ENCODE data around the gene STIMATE.

STIMATE gene

DNA sequence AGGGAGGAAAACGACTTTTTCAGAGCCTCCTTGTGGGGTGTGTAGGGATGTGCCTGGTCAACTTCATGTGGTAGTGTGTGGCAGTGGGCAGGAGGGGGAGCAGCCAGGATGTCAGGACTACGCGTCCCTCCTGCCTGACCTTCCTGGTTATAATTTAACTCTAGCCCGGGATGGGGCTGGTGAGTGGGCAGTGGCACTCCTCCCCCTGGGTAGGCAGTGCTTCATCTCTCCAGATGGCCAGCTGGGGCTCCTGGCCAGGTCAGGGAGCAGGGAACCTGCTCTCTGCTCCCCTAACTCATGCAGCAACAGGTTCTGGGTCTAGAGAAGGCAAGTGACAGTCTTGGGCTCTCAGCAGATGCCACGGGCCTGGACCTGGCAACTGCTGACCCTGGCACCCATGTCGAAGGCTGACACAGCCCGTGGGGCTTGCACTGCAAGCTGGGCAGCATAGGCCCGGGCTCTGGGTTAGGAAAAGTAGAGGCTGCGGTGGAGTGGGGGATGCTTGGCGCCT, 69.4 kb downstream of the STIMATE start:
- Histone ChIP-seq H3K4me1 (ENCODE audit: control insufficient read depth, low read length) (no peaks in the 10 kb centered on the region), H3F3A (ENCODE audit: control insufficient read depth, insufficient read depth) (no peaks in the 10 kb centered on the region), H3K4me3 (ENCODE audit: low read length) (no peak overlapping the region), H3K9me2 (replicated peaks; ENCODE audit: control insufficient read depth, low read length) (no peaks in the 10 kb centered on the region), H3K4me2 (ENCODE audit: low read length) (no peak overlapping the region), H3K36me3 (ENCODE audit: control insufficient read depth, low read length) (no peaks in the 10 kb centered on the region), H4K20me1 (ENCODE audit: control insufficient read depth, insufficient read depth, low read depth, low read length) (no peaks in the 10 kb centered on the region), H3K27ac (ENCODE audit: low read depth, low read length) (no peak overlapping the region), H3K9me3 (ENCODE audit: control insufficient read depth, insufficient read depth, low read length) (no peaks in the 10 kb centered on the region), H3K79me2 (ENCODE audit: control insufficient read depth, low read length) (no peaks in the 10 kb centered on the region), H3K27me3 (ENCODE audit: control insufficient read depth, low read length) (no peaks in the 10 kb centered on the region)
- TF ChIP-seq, protein P1, sequence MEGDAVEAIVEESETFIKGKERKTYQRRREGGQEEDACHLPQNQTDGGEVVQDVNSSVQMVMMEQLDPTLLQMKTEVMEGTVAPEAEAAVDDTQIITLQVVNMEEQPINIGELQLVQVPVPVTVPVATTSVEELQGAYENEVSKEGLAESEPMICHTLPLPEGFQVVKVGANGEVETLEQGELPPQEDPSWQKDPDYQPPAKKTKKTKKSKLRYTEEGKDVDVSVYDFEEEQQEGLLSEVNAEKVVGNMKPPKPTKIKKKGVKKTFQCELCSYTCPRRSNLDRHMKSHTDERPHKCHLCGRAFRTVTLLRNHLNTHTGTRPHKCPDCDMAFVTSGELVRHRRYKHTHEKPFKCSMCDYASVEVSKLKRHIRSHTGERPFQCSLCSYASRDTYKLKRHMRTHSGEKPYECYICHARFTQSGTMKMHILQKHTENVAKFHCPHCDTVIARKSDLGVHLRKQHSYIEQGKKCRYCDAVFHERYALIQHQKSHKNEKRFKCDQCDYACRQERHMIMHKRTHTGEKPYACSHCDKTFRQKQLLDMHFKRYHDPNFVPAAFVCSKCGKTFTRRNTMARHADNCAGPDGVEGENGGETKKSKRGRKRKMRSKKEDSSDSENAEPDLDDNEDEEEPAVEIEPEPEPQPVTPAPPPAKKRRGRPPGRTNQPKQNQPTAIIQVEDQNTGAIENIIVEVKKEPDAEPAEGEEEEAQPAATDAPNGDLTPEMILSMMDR (IDR thresholded peaks at IDR 0.05; ENCODE audit: low read depth, low read length, poor library complexity, severe bottlenecking), result no peak
- no peak for TF ChIP-seq EZH2phosphoT487 (IDR thresholded peaks at IDR 0.05; ENCODE audit: borderline replicate concordance, low read length)

DNA sequence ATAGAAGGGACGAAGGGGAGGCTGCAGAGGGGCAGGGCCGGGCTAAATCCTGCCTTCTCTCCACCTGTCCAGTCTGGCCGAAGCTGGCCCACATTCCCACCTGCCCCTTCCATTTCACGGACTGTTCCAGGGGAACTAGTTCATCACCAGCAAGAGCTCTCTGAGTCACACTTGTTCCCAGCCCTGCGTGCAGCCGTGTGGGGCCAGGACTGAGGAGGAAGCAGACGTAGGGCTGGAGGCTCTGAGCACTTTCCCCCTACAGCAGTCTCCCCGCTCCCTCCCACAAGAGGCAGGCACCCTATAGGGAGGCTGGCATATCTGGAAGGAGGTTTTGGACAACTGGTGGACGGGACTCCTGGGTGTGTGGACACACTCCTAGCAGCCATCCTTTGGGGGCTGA, 69.9 kb downstream of the STIMATE start:
- H3K79me2 ChIP-seq (ENCODE audit: control insufficient read depth, low read length), result no peaks in the 10 kb centered on the region
- H3K9me3 ChIP-seq (ENCODE audit: control insufficient read depth, insufficient read depth, low read length), result no peaks in the 10 kb centered on the region
- H3K27me3 ChIP-seq (ENCODE audit: control insufficient read depth, low read length), result no peaks in the 10 kb centered on the region
- no peaks in the 10 kb centered on the region for H3K4me1 ChIP-seq (ENCODE audit: control insufficient read depth, low read length)
- H3K9me2 ChIP-seq (replicated peaks; ENCODE audit: control insufficient read depth, low read length), result no peaks in the 10 kb centered on the region
- H3F3A ChIP-seq (ENCODE audit: control insufficient read depth, insufficient read depth), result no peaks in the 10 kb centered on the region
- H3K4me3 ChIP-seq (ENCODE audit: low read length), result no peak overlapping the region
- H3K4me2 ChIP-seq (ENCODE audit: low read length), result no peak overlapping the region
- no peaks in the 10 kb centered on the region for H4K20me1 ChIP-seq (ENCODE audit: control insufficient read depth, insufficient read depth, low read depth, low read length)
- no peak overlapping the region for H3K27ac ChIP-seq (ENCODE audit: low read depth, low read length)
- TF ChIP-seq, protein P1 (IDR thresholded peaks at IDR 0.05; ENCODE audit: low read depth, low read length, poor library complexity, severe bottlenecking), result no peak
- no peak for TF ChIP-seq EZH2phosphoT487 (IDR thresholded peaks at IDR 0.05; ENCODE audit: borderline replicate concordance, low read length)
- no peaks in the 10 kb centered on the region for H3K36me3 ChIP-seq (ENCODE audit: control insufficient read depth, low read length)

DNA sequence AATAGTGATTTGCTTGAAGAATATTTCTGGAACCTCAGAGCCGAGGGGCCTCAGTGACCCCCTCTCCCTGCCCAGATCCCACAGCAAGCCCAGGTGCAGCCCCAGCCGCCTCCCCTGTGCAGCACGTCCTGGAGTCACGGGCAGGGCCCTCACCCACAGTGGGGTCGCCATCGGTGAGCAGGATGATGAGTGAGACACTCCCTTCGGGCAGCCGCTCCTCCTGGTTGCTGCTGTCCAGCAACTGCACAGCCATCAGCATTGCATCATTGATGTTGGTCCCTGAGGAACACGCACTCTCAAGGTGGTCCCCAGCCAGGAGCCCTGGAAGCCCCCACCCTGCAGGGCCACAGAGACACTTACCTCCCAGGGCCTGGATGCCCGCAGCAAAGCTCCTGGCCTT, 73.3 kb downstream of the STIMATE start:
- Histone ChIP-seq H3K4me2 (ENCODE audit: low read length) (no peak overlapping the region), H3K27ac (ENCODE audit: low read depth, low read length) (no peak overlapping the region), H3K79me2 (ENCODE audit: control insufficient read depth, low read length) (no peaks in the 10 kb centered on the region), H3K9me3 (ENCODE audit: control insufficient read depth, insufficient read depth, low read length) (no peaks in the 10 kb centered on the region), H3K27me3 (ENCODE audit: control insufficient read depth, low read length) (no peaks in the 10 kb centered on the region), H4K20me1 (ENCODE audit: control insufficient read depth, insufficient read depth, low read depth, low read length) (no peaks in the 10 kb centered on the region; the same call in 1 of the 2 replicates), H3K4me1 (ENCODE audit: control insufficient read depth, low read length) (no peaks in the 10 kb centered on the region), H3K4me3 (ENCODE audit: low read length) (no peak overlapping the region), H3F3A (ENCODE audit: control insufficient read depth, insufficient read depth) (no peaks in the 10 kb centered on the region), H3K9me2 (replicated peaks; ENCODE audit: control insufficient read depth, low read length) (no peaks in the 10 kb centered on the region), H3K36me3 (ENCODE audit: control insufficient read depth, low read length) (no peaks in the 10 kb centered on the region)
- TF ChIP-seq EZH2phosphoT487 (IDR thresholded peaks at IDR 0.05; ENCODE audit: borderline replicate concordance, low read length), result no peak
- TF ChIP-seq, protein P1 (IDR thresholded peaks at IDR 0.05; ENCODE audit: low read depth, low read length, poor library complexity, severe bottlenecking), result no peak
